Keratinocyte (primary cell): ENCODE results near the gene CSAG1.
"Not testable (repeated sequence)": the region's sequence is repeated elsewhere in the genome, so short reads cannot be mapped to it uniquely, and the experiment has no call there.

Experiments
- EZH2 ChIP-seq: IDR thresholded peaks from one replicate; pipeline ENCODE4 v1.6.1; 2012; ENCODE audit warnings: inconsistent platforms, mild to moderate bottlenecking, low read length, moderate library complexity
- TF ChIP-seq, protein P1 (sequence below), 3 experiments: IDR thresholded peaks in 1 of 3; conservative IDR thresholded peaks in 1 of 3; optimal IDR thresholded peaks in 1 of 3; 2 replicates in 2 of 3; 3 replicates in 1 of 3; pipeline versions ENCODE3 to v1.5.1; 2011; ENCODE audit warnings: low read length in 3 of 3, mild to moderate bottlenecking in 3 of 3, moderate library complexity in 2 of 3, control low read depth in 1 of 3, inconsistent platforms in 1 of 3; ENCODE audit not compliant: insufficient read depth in 2 of 3; ENCODE audit errors: extremely low read depth in 1 of 3

DNA sequence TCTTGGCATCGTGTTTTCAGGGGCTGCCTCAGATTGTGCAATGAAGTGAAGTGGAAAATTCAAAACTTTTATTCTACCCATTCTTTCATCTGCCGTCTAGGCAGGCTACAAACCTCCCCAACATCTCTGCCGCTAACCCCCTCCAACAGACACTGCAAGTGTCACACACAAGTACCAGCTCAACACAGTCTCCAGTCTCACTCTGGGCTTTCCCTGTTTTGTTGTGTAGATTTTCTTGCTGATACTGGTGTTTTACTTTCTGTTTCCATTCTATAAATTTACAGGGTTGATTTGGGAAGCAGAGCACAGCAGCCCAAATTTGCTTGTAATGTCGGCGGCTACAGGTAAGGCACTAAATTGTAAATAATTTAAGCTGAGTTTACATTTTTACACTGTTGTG, 21.4 kb upstream of the CSAG1 start:
- TF ChIP-seq, protein P1, sequence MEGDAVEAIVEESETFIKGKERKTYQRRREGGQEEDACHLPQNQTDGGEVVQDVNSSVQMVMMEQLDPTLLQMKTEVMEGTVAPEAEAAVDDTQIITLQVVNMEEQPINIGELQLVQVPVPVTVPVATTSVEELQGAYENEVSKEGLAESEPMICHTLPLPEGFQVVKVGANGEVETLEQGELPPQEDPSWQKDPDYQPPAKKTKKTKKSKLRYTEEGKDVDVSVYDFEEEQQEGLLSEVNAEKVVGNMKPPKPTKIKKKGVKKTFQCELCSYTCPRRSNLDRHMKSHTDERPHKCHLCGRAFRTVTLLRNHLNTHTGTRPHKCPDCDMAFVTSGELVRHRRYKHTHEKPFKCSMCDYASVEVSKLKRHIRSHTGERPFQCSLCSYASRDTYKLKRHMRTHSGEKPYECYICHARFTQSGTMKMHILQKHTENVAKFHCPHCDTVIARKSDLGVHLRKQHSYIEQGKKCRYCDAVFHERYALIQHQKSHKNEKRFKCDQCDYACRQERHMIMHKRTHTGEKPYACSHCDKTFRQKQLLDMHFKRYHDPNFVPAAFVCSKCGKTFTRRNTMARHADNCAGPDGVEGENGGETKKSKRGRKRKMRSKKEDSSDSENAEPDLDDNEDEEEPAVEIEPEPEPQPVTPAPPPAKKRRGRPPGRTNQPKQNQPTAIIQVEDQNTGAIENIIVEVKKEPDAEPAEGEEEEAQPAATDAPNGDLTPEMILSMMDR (optimal IDR thresholded peaks at IDR 0.05 in 1 of 3, IDR thresholded peaks at IDR 0.05 in 1 of 3, conservative IDR thresholded peaks at IDR 0.05 in 1 of 3; ENCODE audit: extremely low read depth in 1 of 3, insufficient read depth in 2 of 3, low read length in 3 of 3): not testable (repeated sequence)
- not testable (repeated sequence) for TF ChIP-seq EZH2
